ENCODE results near the gene PROS1.

Gene PROS1

DNA sequence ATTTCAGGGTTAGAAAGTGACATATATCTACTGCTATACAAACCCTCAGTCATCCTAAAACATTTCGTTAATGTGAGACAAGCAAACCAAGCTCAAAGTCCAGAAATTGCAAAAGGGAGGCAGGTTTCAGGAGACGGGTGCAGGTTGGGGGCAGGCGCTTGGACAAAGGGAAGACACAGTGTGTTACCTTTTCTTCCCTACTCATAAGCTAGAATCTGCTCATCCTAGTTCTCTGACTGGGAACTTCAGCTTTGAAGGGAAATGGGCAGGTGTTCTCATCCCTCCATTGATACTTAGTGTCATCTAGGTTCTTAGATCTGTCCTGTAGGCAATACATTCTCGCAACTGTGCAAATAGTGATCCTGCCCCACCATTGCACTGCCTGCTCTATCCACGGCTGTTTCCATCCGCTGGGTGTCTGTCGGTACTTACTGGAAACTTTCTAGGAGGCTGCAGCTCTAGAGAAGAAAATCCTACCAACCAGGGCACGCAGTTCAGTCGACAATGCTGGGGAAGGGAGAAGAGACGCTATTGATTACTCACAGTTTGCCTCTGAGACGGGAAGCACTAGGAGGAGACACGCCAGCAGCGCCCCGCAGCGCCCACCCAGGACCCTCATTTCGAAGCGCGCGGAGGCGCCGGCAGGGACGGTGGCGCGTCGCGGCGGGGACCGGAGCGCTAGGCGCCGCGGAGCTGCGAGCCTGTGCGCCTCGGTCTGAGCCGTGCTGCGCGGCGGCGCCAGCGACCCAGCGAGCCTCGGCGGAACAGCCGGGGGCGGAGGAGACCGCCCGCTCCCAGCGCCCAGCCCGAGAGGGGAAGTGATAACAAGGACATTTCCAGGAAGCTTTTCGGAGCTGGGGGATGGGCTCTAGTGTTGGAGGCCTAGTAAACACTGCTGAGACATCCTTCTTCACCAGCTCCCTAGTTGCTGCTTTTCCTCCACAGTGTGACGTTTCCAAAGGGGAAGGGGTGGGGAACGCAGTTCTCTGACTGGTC is at the start of gene PROS1:
Gene PROS1, minus strand, starts transcription at position 766 of the 996 bp plus-strand sequence. Its CDS starts 147 bp downstream, at position 619.
- no peak for DNase-seq (ENCODE audit: low read depth in 2 of 2, low spot score in 1 of 2)

DNA sequence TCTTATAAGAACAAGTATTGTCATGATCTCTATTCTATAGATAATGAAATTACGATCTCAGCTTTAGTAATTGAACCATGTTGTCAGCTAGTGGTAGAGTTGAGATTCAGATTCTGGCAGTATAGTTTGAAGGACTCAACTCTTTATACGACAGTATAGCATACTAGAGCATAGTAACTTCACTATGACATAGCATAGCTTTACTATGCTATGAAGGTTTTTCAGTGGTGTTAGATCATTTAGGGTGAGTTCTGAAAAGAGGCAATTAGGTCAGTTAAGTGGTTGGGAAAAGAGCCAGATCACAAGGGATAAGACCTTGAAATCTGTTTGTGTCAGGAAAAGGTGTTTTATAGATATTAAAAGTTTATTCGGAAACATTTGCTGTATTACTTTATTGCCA is 46.6 kb upstream of the PROS1 start:
- DNase-seq (ENCODE audit: low read depth in 2 of 2, low spot score in 1 of 2) = no peak

DNA sequence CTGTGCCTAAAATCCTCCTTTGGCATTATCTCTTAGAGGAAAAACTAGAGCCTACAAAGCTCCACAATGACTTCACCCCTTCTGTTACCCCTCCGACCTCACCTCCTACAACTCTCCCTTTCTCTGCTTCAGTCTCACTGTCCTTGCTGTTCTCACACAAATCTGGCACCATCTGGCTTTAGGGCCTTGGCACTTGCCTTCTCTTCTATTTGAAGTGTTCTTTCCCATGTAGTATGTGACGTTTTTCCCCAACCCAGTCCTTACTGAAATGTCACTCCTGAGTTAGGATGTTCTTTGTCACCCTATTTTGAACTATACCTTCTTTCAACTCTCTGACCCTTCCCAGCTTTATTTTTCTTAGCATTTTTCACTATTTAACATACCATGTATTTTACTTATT is 46.0 kb upstream of the PROS1 start:
- no peak for DNase-seq (ENCODE audit: low read depth in 2 of 2, low spot score in 1 of 2)

DNA sequence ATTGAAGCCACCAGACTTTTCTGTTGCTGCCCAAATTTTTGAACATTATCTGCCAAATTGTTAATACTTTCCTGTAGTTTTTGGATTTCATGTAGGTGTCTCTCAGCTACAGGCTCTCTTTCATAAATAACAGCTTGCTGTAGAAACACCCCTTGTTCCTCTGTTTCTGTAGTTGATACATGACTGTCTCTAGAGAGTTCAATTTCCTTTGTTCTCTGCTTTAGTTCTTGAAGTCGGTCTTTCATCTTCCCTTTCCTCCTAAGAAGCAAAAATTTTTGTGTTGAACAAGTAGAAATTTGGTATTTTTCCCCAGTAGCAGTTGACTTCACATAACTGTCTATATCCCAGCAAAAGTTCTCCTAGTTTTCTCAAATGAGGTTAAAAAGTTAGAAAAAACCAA is 41.3 kb upstream of the PROS1 start:
- DNase-seq (ENCODE audit: low read depth in 2 of 2, low spot score in 1 of 2) = no peak

DNA sequence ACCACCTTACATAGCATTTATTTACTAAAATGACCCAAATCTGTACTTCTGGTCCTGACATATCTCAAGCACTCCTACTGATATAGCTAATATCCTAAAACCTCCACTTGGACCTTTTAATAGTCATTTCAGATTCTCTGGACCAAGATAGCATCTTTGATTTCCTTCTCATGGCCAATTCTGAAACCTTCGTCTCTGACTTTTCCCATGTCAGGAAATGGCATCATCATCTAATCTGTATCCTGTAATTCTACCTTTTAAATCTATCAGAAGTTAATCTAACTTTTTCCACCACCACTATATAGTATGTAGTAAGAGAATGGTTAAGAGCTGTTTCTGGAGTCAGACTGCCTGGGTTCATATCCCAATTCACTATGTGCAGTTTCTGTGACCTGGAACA is 38.5 kb upstream of the PROS1 start:
- no peak for DNase-seq (ENCODE audit: low read depth in 2 of 2, low spot score in 1 of 2)

DNA sequence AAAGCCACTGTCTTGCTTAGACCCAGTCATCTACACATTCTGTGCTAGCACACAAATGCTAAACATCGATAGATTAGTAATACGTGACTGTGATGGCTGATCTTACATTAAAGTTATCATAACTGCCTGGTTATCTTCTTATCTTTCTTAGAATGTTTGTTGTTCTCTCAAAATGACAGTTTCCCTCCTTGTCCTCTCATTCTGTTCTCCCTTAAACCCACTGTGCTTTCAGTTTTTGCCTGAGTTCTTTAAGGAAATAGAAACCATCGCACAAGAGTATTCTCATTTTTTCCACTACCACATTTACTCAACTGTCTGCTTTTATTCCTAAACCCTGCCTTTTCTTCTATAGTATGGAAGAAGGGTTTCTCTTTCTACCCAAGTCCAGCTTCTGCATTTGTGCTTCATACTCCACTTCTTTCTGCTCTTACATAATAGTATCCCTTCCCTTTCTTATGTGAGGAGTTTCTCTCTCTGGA is 37.6 kb upstream of the PROS1 start:
- no peak for DNase-seq (ENCODE audit: low read depth in 2 of 2, low spot score in 1 of 2)

DNA sequence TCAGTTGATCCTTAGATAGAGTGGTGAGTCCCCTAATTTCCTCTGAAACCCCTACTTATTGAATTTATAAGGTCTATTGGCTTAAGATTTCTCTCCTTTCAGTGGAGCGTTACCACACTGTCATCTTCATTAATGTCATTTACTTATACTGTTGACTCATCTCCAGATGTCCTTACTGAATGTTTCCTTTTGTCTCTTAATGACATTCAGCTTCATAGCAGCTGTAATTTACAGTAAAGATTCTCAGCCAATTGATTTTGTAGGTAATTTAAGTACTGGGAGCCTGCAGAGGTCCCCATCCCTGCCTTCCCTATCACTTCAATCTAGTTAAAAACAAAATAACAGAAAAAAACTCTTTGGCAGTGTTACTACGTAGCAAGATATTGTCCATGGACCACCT is 35.9 kb upstream of the PROS1 start:
- no peak for DNase-seq (ENCODE audit: low read depth in 2 of 2, low spot score in 1 of 2)

DNA sequence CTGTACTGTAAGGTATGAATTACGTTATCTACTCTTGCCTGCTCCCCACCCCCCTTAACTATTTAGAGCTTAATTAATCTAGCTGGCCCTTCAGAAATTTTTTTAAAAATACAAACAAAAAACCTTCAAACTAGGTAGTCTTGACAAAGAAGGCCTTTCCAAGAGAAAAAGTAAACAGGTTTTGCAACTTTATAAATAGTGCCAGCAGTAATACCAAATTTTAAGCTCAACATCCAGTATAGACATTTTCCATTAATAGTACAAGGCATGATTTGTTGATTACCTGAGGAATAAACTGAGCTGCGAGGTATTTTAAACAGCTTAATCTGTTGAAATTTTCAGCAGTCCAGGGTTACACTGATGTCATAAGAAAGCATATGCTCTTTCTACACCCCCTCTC is 34.6 kb upstream of the PROS1 start:
- no peak for DNase-seq (ENCODE audit: low read depth in 2 of 2, low spot score in 1 of 2)

DNA sequence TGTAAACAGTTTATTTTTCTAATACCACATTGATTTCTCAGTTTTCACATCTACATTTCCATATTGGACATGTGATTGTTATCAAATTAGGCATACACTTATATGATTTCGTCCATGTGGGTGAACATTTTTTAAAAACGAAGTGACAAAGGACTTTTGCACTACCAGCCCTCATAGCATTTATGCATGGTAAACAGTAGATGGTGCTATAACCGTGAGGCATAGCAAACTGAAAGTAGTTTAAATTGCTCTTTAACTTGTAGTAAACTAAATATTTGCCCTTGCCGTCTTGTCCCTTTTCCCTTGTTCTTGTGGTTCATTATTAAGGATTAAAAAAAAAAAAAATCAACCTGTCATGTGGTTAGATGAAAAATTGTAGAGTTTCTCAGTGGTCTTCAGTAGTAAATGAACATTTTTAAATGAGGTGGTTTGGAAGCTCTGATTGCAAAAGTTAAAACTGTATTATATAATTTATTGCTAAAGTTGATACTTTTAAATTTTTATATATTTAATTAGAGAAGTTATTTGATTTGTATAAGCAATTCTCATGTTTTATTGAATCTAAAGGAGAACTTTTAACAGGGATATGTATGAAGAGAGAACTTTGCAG is 30.7 kb upstream of the PROS1 start:
- DNase-seq (ENCODE audit: low read depth in 2 of 2, low spot score in 1 of 2) = no peak

DNA sequence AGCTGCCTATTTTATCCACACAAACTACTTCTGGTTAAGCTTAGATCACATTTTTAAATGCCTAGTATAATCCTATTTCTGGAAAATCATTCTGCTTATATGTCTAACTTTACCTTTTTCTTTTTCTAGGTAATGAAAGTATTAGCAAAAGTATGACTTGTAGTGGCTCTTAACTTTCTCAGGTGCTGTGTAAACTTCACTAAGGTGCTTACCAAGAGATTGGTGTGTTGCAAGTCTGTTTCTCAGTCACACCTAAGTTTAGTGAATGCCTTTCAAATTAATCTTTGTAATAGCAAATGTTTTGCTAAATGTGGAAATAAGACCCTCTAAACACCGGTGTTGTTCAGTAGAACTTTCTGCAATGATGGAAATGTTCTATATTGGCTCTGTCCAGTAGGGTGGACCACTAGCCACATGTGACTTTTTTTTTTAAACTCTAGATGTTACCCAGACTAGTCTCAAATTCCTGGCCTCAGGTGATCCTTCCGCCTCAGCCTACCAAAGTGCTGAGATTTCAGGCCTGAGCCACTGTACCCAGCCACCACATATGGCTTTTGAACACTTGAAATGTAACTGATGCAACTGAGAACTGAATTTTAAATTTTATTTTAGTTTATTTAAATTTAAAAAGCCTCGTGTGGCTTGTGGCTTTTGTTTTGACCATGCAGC is 28.3 kb upstream of the PROS1 start:
- DNase-seq (ENCODE audit: low read depth in 2 of 2, low spot score in 1 of 2) = no peak

DNA sequence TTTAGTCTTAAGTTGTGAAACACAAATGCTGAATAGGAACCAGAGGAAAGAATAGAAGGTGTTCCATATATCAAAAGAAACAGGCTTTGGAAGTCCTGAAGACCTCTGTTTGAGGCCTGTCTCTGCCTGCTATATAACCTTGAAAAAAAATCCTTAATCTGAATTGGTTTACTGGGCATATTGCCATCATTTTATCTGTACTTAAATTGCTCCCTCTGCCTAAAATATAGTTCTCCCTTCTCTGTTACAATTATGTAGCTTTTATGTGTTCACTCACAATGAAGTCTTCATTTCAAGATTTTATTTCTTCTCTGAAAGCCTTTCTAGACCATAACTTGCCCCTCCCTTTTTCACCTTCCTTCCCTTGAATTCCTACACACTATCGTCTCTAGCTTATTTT is 27.5 kb upstream of the PROS1 start:
- DNase-seq (ENCODE audit: low read depth in 2 of 2, low spot score in 1 of 2) = no peak

DNA sequence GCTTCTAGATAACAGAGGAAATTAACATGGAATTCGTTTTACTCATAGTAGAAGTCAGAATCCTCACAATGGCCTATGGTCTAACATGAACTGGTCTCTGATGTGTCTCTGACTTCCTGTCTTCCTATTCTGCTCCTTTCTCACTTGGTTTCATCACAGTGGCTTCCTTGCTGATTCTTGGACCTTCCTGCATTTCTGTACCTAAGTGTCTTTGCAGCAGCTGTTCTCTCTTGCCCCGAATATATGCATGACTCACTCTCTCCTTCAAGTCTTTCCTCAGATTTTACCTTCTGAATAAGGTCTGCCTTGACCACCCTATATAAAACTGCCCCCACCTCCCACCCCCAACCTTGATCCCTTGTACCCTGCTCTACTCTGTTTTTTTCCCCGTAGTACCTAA is 20.4 kb upstream of the PROS1 start:
- DNase-seq (ENCODE audit: low read depth in 2 of 2, low spot score in 1 of 2) = no peak

DNA sequence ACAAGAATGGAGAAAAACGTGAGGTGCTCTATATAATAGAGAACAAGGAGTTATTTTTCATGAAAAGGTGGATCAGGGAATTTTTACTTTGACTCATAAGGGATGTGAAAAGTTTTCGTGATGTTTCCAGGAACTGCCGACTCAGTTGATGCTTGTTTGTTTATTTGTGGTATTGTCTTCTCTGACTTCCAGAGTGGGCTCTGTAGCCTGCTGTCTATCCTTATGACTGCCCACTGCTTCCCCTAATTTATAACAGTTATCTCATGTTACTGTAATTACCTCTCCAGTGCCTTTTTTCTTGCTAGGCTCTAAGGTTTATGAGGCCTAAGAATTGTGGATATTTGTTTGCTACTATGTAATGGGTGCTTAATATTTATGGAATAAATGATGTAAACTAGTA is 18.5 kb upstream of the PROS1 start:
- DNase-seq (ENCODE audit: low read depth in 2 of 2, low spot score in 1 of 2) = no peak

DNA sequence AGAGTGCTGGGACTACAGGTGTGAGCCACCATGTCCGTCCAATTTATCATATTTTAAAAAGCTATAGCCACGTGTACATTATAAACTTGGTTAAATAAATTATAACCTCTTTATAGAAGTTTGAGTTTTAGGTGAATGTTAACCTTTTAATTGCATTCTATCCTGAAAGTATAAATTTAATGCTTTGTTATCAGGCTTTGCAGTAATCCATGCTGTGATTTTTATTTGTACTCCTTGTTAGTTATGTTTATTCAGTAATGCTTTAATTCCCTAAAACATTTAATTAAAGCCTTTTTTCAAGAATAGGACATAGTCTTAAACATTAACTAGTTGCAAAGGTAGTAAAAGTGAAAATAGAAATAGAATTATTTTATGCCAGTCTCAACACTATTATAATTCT is 17.9 kb upstream of the PROS1 start:
- DNase-seq (ENCODE audit: low read depth in 2 of 2, low spot score in 1 of 2) = no peak

DNA sequence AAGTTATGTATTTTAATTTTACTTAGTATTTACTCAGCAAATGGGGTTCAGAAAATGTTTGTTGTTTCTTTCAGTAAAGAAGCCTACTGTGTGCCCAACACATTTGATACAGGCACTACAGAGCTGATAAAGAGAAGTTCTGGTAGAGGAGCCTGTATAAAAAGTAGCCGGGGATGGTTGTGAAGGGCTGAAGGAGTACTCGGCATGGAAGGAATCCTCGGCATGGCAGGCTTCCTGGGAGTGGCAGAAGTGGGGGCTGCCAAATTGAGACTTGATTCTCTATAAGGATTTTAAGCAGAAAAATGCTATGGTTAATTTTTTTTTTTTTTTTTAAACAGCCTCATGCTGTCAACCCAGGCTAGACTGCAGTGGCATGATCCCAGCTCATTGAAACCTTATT is 15.5 kb upstream of the PROS1 start:
- DNase-seq (ENCODE audit: low read depth in 2 of 2, low spot score in 1 of 2) = no peak

DNA sequence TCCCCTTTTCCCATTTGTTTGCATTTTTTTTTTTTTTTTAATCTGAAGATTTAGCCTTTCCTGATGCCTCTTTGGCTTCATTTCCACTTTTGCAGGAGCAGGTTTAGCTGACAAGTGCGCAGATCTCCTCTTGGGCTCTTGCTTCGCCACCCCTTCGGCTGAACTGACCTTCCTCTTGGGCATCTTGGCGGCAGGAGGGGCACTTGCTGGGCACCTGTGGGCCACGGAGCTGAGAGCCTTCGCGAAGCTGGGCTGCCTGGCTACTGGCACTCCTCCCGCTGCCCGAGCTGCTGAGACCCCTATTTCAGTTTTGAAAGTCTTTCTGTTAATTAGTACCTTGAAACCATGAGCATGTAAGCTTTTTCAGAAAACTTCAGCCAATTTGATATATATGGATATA is 15.1 kb upstream of the PROS1 start:
- no peak for DNase-seq (ENCODE audit: low read depth in 2 of 2, low spot score in 1 of 2)

DNA sequence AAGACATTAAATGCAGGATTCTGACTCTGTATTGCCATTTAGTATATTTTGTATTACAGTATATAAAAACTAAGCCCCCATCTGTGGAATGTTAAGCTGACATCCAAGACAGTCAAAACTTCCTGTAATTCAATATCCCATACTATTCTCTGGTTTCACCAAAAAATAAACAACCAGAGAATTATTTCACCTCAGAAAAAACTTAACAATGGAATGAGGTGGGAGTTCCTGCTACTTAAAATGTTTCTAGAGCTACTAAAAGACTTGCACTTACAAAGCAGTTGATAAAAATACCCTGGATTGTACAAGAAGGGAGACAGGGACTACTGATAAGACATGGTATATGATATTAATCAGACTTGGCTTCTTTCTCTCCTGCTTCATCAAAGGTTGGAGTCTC is 14.6 kb upstream of the PROS1 start:
- DNase-seq (ENCODE audit: low read depth in 2 of 2, low spot score in 1 of 2) = no peak

DNA sequence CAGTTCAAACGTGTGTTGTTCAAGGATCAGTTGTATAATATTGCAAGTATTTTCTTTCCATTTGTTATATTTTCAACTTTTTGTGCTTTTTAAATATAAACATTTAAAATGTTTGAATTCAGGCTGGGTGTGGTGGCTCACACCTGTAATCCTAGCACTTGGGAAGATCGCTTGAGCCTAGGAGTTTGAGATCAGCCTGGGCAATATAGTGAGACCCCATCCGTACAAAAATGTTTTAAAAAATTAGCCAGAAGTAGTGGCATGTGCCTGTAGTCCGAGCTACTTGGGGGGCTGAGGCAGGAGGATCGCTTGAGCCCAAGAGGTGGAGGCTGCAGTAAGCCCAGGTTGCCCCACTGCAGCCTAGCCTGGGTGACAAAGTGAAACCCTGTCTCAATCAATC is 10.9 kb upstream of the PROS1 start:
- DNase-seq (ENCODE audit: low read depth in 2 of 2, low spot score in 1 of 2) = no peak

DNA sequence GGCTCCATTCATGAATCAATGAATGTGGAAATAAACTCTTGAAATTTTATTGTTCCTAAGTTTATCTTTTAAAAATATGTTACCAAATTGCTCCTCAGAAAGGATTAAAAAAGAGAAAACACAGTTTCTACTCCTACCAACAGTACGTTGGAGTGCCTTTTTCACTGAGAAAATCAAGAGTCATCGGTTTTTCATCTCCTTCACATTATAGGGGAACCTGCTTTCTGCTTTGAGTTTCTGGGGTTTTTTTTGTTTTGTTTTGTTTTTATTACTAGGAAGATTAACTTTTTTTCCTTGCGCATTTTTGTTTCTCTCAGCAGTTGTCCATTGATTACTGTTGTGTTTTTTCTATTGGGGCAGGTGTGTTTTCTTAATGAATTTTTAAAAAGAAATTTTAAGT is 9.7 kb upstream of the PROS1 start:
- DNase-seq (ENCODE audit: low read depth in 2 of 2, low spot score in 1 of 2) = no peak

DNA sequence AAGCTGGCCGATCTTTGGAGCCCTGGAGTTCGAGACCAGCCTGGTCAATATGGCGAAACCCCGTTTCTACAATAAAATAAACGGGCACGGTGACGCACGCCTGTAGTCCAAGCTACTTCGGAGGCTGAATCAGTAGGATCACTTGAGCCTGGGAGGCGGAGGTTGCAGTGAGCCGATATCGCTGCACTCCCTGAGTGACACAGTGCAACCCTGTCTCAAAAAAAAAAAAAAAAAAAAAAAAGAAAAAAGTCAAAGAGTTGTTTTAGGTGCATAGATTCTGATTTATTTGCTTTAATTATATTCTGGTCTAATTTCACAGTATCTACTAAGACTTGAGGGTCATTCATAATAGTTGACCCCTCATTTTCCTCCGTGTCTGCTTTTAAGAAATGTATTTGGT is 8.0 kb upstream of the PROS1 start:
- DNase-seq (ENCODE audit: low read depth in 2 of 2, low spot score in 1 of 2) = no peak

DNA sequence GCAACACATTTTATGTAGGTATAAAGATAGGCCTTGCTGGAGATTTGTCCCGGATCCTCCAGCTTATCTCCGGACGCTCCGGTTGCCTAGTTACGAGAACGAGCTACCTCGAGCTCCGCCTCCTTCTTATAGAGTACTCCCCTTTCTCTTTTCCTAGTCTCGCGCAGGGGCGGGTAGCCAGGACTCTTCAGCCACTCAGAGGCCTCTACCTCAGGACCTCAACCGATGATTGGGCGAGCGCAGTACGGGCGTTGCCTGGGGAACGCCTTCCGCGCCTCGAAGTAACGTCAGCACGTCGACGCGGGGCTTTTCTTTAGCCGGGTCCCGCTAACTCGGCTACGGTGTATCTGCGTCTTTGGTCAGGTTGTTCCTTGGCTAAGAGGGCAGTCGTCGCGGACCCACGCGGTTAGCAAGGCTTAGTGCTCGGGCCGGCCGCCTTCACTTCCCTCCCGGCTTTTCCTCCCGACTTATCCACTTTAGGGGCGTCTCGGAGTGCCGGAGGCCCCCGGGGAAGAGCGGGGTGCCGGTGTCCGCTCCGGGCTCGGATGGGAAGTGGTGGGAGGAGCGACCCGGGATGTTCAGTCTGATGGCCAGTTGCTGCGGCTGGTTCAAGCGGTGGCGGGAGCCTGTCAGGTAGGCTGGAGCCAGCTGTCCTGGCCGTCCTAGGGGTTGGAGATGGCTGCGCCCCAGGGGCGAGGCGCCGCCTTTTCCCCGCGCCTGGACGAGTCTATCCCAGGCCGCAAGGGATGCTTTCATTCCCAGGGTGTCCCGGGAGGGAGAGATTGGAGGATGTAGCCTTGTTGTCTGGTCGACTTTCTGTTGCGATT is 6.4 kb upstream of the PROS1 start, which contains the start of gene ARL13B:
Gene ARL13B, plus strand, starts transcription at position 306 of the 827 bp plus-strand sequence. Its CDS starts 269 bp downstream, at position 575.
- peak; percentile 85 to 90 for DNase-seq (ENCODE audit: low read depth in 2 of 2, low spot score in 1 of 2)

Measured in stimulated activated CD8-positive, alpha-beta memory T cell treated with anti-CD3 and anti-CD28 coated beads, Interleukin-4, amount 100 ng/mL, for 4 hours (primary cell).